DND-41 (cell line): ENCODE results near the gene PAK5.

Experiments used
- EZH2 ChIP-seq: IDR thresholded peaks from 3 replicates; pipeline ENCODE4 v1.6.1; 2012; ENCODE audit warnings: borderline replicate concordance, low read depth, mild to moderate bottlenecking, moderate library complexity, low read length, inconsistent platforms; ENCODE audit not compliant: severe bottlenecking
- TF ChIP-seq, protein P1 (sequence below): IDR thresholded peaks from 2 replicates; pipeline ENCODE4 v1.5.1; 2012; ENCODE audit warnings: borderline replicate concordance, low read length, moderate library complexity, mild to moderate bottlenecking; ENCODE audit not compliant: poor library complexity, severe bottlenecking; ENCODE audit errors: extremely low read depth

- no peak for TF ChIP-seq EZH2
- TF ChIP-seq, protein P1, sequence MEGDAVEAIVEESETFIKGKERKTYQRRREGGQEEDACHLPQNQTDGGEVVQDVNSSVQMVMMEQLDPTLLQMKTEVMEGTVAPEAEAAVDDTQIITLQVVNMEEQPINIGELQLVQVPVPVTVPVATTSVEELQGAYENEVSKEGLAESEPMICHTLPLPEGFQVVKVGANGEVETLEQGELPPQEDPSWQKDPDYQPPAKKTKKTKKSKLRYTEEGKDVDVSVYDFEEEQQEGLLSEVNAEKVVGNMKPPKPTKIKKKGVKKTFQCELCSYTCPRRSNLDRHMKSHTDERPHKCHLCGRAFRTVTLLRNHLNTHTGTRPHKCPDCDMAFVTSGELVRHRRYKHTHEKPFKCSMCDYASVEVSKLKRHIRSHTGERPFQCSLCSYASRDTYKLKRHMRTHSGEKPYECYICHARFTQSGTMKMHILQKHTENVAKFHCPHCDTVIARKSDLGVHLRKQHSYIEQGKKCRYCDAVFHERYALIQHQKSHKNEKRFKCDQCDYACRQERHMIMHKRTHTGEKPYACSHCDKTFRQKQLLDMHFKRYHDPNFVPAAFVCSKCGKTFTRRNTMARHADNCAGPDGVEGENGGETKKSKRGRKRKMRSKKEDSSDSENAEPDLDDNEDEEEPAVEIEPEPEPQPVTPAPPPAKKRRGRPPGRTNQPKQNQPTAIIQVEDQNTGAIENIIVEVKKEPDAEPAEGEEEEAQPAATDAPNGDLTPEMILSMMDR, result no peak
These were observed 307.3 kb downstream of the PAK5 start for GRCh38 chr20:9531581-9531980.
